A673 (cell line): Measurements from ENCODE around the gene FITM1. TPM values are rescaled to one million over a fixed set of nuclear protein-coding genes. Genes with fewer than 3 reads are reported as not detected.

Source experiments
- BruUV-seq: library from RNA; stranded (reverse); fragments of 400-500 nt; replicated peaks from 2 replicates; lab custom pipeline; 2021; lab: Mats Ljungman, UMichigan
- CTCF ChIA-PET: fragments of 300-600 bp; sonication (Branson Sonifier 250); formaldehyde crosslinking; loops from one replicate; lab custom pipeline; 2022; ENCODE audit warnings: antibody characterized with exemption; lab: Charles Lee
- POLR2A ChIA-PET: fragments of 300-600 bp; sonication (Branson Sonifier 250); formaldehyde crosslinking; loops from one replicate; lab custom pipeline; 2022; ENCODE audit warnings: antibody characterized with exemption; ENCODE audit not compliant: low non-redundant PET; lab: Charles Lee
- DNase-seq: peaks from one replicate; pipeline ENCODE4 v3.0.0-alpha.2; 2015; ENCODE audit warnings: low spot score
- H3K27ac ChIP-seq: fragments of 200-600 bp; sonication (generic); 2 replicates; pipeline ENCODE4 v1.5.1; 2016; ENCODE audit warnings: mixed run types, low read depth, mild to moderate bottlenecking, mixed read lengths, antibody characterized with exemption, low read length; ENCODE audit not compliant: poor library complexity, severe bottlenecking
- H3K27me3 ChIP-seq: fragments of 200-600 bp; sonication (generic); replicated peaks from 2 replicates; pipeline ENCODE4 v1.6.1; 2017; ENCODE audit warnings: mixed run types, low read depth, mild to moderate bottlenecking, mixed read lengths, antibody characterized with exemption, low read length; ENCODE audit not compliant: insufficient read depth, poor library complexity
- H3K36me3 ChIP-seq: fragments of 200-600 bp; sonication (generic); 2 replicates; pipeline ENCODE4 v1.6.1; 2016; ENCODE audit warnings: mixed run types, mild to moderate bottlenecking, mixed read lengths, antibody characterized with exemption, low read length; ENCODE audit not compliant: insufficient read depth, poor library complexity, severe bottlenecking
- H3K4me1 ChIP-seq: fragments of 200-600 bp; sonication (generic); 2 replicates; pipeline ENCODE4 v1.6.1; 2017; ENCODE audit warnings: mixed run types, mild to moderate bottlenecking, mixed read lengths, antibody characterized with exemption, low read length; ENCODE audit not compliant: insufficient read depth, poor library complexity, severe bottlenecking
- H3K4me3 ChIP-seq: fragments of 200-600 bp; sonication (generic); 2 replicates; pipeline ENCODE4 v1.5.1; 2016; ENCODE audit warnings: low read depth, mixed run types, mild to moderate bottlenecking, mixed read lengths, low read length; ENCODE audit not compliant: poor library complexity, severe bottlenecking
- H3K9me3 ChIP-seq: fragments of 200-600 bp; sonication (generic); 2 replicates; pipeline ENCODE4 v1.6.1; 2016; ENCODE audit warnings: mixed run types, low read depth, mild to moderate bottlenecking, mixed read lengths, antibody characterized with exemption, low read length; ENCODE audit not compliant: poor library complexity, severe bottlenecking
- EZH2 ChIP-seq: fragments of 200-600 bp; sonication (generic); IDR thresholded peaks from 2 replicates; pipeline ENCODE4 v1.6.1; 2017; ENCODE audit warnings: borderline replicate concordance, low read depth, mild to moderate bottlenecking, mixed read lengths, antibody characterized with exemption, low read length; ENCODE audit not compliant: poor library complexity, severe bottlenecking
- intact Hi-C: fragments of 100-400 bp; cut with micrococcal nuclease; formaldehyde crosslinking; loops from one replicate; pipeline ENCODE4 v1.10.0; 2022; ENCODE audit not compliant: unreplicated experiment
- total RNA-seq: library from RNA; stranded (reverse); gene quantifications from 2 replicates; pipeline ENCODE4 v1.2.3, GENCODE V29; 2021
- TF ChIP-seq, protein P1 (sequence below): fragments of 300-800, 200-600 bp; sonication (generic); conservative IDR thresholded peaks from 2 replicates; pipeline ENCODE4 v1.5.1; 2017; ENCODE audit warnings: low read depth, mild to moderate bottlenecking, antibody characterized with exemption, low read length, moderate library complexity, mixed read lengths

FITM1 gene
- total RNA-seq, 1 experiment from 2014 or later, result not detected

DNA sequence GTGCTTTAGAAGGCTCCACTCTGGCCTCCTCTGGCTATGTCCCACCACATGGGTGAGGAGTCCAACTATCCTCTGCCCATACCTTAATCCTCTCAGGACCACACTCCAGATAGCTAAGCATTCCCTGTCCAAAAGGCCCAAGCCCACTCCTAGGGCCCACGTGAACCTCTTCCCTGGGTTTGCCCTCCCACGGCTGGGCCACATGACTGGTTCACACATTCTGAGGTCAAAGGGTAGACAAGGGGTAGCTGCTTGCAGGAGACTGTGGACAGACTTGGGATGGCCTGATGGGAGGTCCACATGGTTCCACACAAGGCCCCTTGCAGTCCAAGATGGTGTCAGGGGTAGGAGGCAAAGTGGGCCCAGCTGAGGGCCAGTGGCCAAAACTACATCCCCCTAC lies 42.4 kb upstream of the FITM1 start:
- ChIA-PET POLR2A (no interaction called here), CTCF (interaction anchor here (0.7 kb wide), 1 partner anchor 1002 kb away, joined by 4 read pairs; no protein-coding TSS in a partner anchor)
- no peaks in the 10 kb centered on the region for H3K9me3 ChIP-seq
- no peak overlapping the region for H3K4me3 ChIP-seq
- H3K36me3 ChIP-seq, result no peaks in the 10 kb centered on the region
- no TSS peak for BruUV-seq
- no peak overlapping the region for H3K27ac ChIP-seq
- TF ChIP-seq, protein P1, sequence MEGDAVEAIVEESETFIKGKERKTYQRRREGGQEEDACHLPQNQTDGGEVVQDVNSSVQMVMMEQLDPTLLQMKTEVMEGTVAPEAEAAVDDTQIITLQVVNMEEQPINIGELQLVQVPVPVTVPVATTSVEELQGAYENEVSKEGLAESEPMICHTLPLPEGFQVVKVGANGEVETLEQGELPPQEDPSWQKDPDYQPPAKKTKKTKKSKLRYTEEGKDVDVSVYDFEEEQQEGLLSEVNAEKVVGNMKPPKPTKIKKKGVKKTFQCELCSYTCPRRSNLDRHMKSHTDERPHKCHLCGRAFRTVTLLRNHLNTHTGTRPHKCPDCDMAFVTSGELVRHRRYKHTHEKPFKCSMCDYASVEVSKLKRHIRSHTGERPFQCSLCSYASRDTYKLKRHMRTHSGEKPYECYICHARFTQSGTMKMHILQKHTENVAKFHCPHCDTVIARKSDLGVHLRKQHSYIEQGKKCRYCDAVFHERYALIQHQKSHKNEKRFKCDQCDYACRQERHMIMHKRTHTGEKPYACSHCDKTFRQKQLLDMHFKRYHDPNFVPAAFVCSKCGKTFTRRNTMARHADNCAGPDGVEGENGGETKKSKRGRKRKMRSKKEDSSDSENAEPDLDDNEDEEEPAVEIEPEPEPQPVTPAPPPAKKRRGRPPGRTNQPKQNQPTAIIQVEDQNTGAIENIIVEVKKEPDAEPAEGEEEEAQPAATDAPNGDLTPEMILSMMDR, result no peak
- no peak for TF ChIP-seq EZH2
- DNase-seq, result no peak
- intact Hi-C loops, result no loop called here
- peaks cover under 1% of the 10 kb centered on the region for H3K4me1 ChIP-seq
- no peaks in the 10 kb centered on the region for H3K27me3 ChIP-seq

GRCh38 chr14:24089890-24090289 lies 40.6 kb upstream of the FITM1 start:
- no peak for TF ChIP-seq EZH2
- TF ChIP-seq, protein P1, result no peak
- Histone ChIP-seq H3K9me3 (no peaks in the 10 kb centered on the region), H3K4me3 (no peak overlapping the region), H3K27ac (no peak overlapping the region), H3K4me1 (peaks cover 8% of the 10 kb centered on the region), H3K36me3 (no peaks in the 10 kb centered on the region), H3K27me3 (no peaks in the 10 kb centered on the region)
- CTCF ChIA-PET, result interaction anchor here (1.2 to 1.5 kb wide), 2 partner anchors 10 to 32 kb away, joined by 4 to 13 read pairs; no protein-coding TSS in a partner anchor
- BruUV-seq, result no TSS peak
- intact Hi-C loops, result loop anchor here (1.0 kb wide), 2 partner anchors 32 to 76 kb away; no protein-coding TSS in a partner anchor
- DNase-seq, result no peak
- POLR2A ChIA-PET, result no interaction called here

- H3K4me1 ChIP-seq, result peaks cover 12% of the 10 kb centered on the region
- intact Hi-C loops, result no loop called here
- no peak for DNase-seq
- ChIA-PET POLR2A (no interaction called here), CTCF (interaction anchor here (1.4 kb wide), 1 partner anchor 34 kb away, joined by 3 read pairs; no protein-coding TSS in a partner anchor)
- H3K9me3 ChIP-seq, result no peaks in the 10 kb centered on the region
- H3K27me3 ChIP-seq, result no peaks in the 10 kb centered on the region
- no TSS peak for BruUV-seq
- H3K36me3 ChIP-seq, result no peaks in the 10 kb centered on the region
- H3K4me3 ChIP-seq, result no peak overlapping the region
- H3K27ac ChIP-seq, result no peak overlapping the region
- no peak for TF ChIP-seq EZH2
- TF ChIP-seq, protein P1, result no peak
Measured at GRCh38 chr14:24092110-24092504, 38.4 kb upstream of the FITM1 start.
